ENCODE results near the gene CLIC3. TPM values are rescaled to one million over a fixed set of nuclear protein-coding genes. Genes with fewer than 3 reads are reported as not detected.
A peak's percentile ranks its signal among the peaks of the same experiment; 100 is the strongest.

Gene CLIC3
- total RNA-seq, 1 experiment from 2014 or later: 4.3 TPM

DNA sequence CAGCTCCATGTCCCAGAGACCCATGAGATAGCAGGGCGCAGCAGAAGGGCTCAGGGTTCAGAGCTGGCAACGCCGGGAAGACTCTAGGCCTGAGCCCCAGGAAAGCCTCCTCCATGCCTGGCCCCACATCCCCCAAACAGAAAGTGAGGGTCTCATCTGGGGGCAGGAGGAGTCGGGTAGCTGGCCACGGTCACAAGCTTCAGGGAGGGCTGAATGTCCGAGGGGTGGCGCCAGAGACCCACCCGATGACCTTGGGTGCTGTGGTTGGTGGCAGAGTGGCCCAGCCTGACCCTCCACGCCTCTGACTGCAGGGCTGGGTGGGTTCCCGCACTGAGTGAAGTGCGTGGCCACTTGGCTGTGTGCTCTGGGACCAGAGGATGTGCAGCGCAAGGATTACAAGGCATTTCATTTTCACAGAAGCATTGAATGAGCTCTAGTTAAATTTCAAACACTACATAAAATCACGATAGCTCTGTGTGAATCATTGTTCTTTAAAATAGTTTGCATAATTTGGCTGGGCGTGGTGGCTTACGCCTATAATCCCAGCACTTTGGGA is 48.3 kb downstream of the CLIC3 start:
- H2AFZ ChIP-seq (ENCODE audit: low read length): no peak overlapping the region
- no peaks in the 10 kb centered on the region for H3F3A ChIP-seq (ENCODE audit: low read length, unreplicated experiment)
- no peak overlapping the region for H3K4me2 ChIP-seq (ENCODE audit: low read length)
- no peaks in the 10 kb centered on the region for H3K9me3 ChIP-seq (ENCODE audit: low read length)
- TF ChIP-seq EZH2phosphoT487 (IDR thresholded peaks at IDR 0.05; ENCODE audit: borderline replicate concordance, low read length) (no peak), CTCF (conservative IDR thresholded peaks at IDR 0.05; ENCODE audit: low read depth, low read length) (peak; percentile 44)
- ATAC-seq (no peak), DNase-seq (peak; percentile 36)
- no peak overlapping the region for H3K4me3 ChIP-seq (ENCODE audit: low read length)
- no peak overlapping the region for H3K27ac ChIP-seq (ENCODE audit: low read length)
- intact Hi-C loops (cut with micrococcal nuclease): loop anchor here (1.0 kb wide), 1 partner anchor 87 kb away; no protein-coding TSS in a partner anchor
- peaks cover 11% of the 10 kb centered on the region for H3K79me2 ChIP-seq (ENCODE audit: low read length)
- H3K27me3 ChIP-seq (ENCODE audit: low read length): no peaks in the 10 kb centered on the region
- POLR2A ChIA-PET (ENCODE audit: unreplicated experiment): interaction anchor here (1.0 kb wide), 1 partner anchor 87 kb away, joined by 3 read pairs; no protein-coding TSS in a partner anchor
- no peaks in the 10 kb centered on the region for H3K36me3 ChIP-seq (ENCODE audit: low read depth, low read length)
- no peaks in the 10 kb centered on the region for H3K9me2 ChIP-seq (replicated peaks; ENCODE audit: low read length)
- no TSS peak for BruUV-seq (replicated peaks)
- no peak overlapping the region for H3K9ac ChIP-seq (ENCODE audit: low read length)
- no peaks in the 10 kb centered on the region for H4K20me1 ChIP-seq (ENCODE audit: low read length)
- peaks cover 16% of the 10 kb centered on the region for H3K4me1 ChIP-seq (ENCODE audit: insufficient read depth, low read length)
- CTCF ChIA-PET: interaction anchor here (0.5 to 1.5 kb wide), 6 partner anchors 17 to 243 kb away, joined by 3 to 17 read pairs (median 4); partner anchors contain the start of genes CLIC3 and NPDC1

DNA sequence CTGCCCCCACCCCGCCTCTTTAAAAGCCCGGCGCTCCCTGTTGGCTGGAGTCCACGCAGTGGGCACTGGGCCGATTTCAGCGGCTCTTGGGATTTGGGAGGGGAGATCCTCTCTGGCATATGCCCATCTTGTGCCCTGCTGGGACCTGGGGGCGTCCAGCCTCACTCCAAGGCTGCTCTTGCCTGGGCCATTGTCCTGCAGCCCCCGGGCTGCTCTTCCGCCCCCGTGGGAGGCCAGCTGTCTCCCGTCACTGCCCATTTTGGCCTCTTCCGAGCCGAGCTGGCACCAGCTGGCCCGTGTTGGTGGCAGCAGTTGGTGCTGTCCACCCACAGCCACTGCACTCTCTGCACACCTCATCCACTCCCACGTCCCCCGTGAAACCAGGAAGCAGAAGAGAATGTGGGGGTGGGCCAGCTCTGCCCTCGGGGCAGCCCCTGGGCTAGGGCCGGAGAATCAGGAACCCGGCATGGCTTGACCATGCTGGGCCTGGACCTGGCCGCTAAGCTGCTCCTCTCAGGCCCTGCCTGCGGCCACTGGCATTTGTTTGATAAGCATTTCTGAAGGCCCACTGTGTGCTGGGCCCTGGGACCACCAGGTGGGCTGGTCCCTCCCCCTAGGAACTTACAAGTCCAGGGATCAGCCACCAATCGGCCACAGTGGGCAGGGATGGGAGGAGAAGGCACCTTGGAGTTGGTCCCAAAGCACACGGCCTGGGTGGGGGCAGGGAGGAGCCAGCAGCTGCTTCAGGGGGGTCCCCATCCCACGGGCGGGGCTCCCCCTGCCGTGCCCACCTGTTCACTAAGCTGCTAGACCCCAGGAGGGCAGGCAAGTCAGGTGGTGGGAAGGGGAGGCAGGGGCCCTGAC is 49.1 kb downstream of the CLIC3 start:
- Histone ChIP-seq H3F3A (ENCODE audit: low read length, unreplicated experiment) (no peaks in the 10 kb centered on the region), H2AFZ (ENCODE audit: low read length) (no peak overlapping the region), H3K9me2 (replicated peaks; ENCODE audit: low read length) (no peaks in the 10 kb centered on the region), H3K36me3 (ENCODE audit: low read depth, low read length) (no peaks in the 10 kb centered on the region; the same call in 1 of the 2 replicates), H3K79me2 (ENCODE audit: low read length) (peaks cover 19% of the 10 kb centered on the region), H3K4me1 (ENCODE audit: insufficient read depth, low read length) (peaks cover 16% of the 10 kb centered on the region), H3K4me2 (ENCODE audit: low read length) (no peak overlapping the region), H3K9me3 (ENCODE audit: low read length) (no peaks in the 10 kb centered on the region), H3K9ac (ENCODE audit: low read length) (no peak overlapping the region), H3K27me3 (ENCODE audit: low read length) (no peaks in the 10 kb centered on the region), H3K27ac (ENCODE audit: low read length) (no peak overlapping the region), H4K20me1 (ENCODE audit: low read length) (no peaks in the 10 kb centered on the region), H3K4me3 (ENCODE audit: low read length) (no peak overlapping the region)
- ATAC-seq (no peak), DNase-seq (no peak)
- no TSS peak for BruUV-seq (replicated peaks)
- CTCF ChIA-PET: interaction anchor here (1.4 to 1.5 kb wide), 3 partner anchors 49 to 88 kb away, joined by 4 to 17 read pairs (median 9); partner anchors contain the start of gene CLIC3
- POLR2A ChIA-PET (ENCODE audit: unreplicated experiment): no interaction called here
- TF ChIP-seq EZH2phosphoT487 (IDR thresholded peaks at IDR 0.05; ENCODE audit: borderline replicate concordance, low read length): no peak
- no peak for TF ChIP-seq EZH2 (IDR thresholded peaks at IDR 0.05; ENCODE audit: low read length, unreplicated experiment)
- no peak for TF ChIP-seq CTCF (conservative IDR thresholded peaks at IDR 0.05; ENCODE audit: low read depth, low read length)
- intact Hi-C loops (cut with micrococcal nuclease): no loop called here

All from PC-3 (cell line).